PC-3 (cell line): Measurements from ENCODE around the gene TERB2. TPM values are rescaled to one million over a fixed set of nuclear protein-coding genes. Genes with fewer than 3 reads are reported as not detected.

ENCODE experiments used
- ATAC-seq: fragments of 200-7000 bp; cut with Tn5 transposase; 2 replicates; pipeline ENCODE4 v1.9.1; 2020; ENCODE audit warnings: mild to moderate bottlenecking, moderate library complexity
- BruUV-seq: library from RNA; stranded (reverse); fragments of 400-500 nt; replicated peaks from 2 replicates; lab custom pipeline; 2021; lab: Mats Ljungman, UMichigan
- CTCF ChIA-PET: fragments of 300-600 bp; sonication (Branson Sonifier 250); formaldehyde crosslinking; loops from one replicate; lab custom pipeline; 2022; ENCODE audit warnings: antibody characterized with exemption; lab: Charles Lee
- POLR2A ChIA-PET: fragments of 300-600 bp; sonication (Branson Sonifier 250); formaldehyde crosslinking; loops from one replicate; lab custom pipeline; 2022; ENCODE audit warnings: antibody characterized with exemption; ENCODE audit not compliant: unreplicated experiment; lab: Charles Lee
- DNase-seq: peaks from one replicate; pipeline ENCODE4 v3.0.0-alpha.2; 2015
- H2AFZ ChIP-seq: fragments of 300-600 bp; sonication (generic); 2 replicates; pipeline ENCODE4 v1.6.0; 2016; ENCODE audit warnings: antibody characterized with exemption, low read length
- H3F3A ChIP-seq: fragments of 300-600 bp; sonication (generic); one replicate; pipeline ENCODE4 v1.6.0; 2017; ENCODE audit warnings: antibody characterized with exemption, low read length, control low read depth, mild to moderate bottlenecking; ENCODE audit not compliant: unreplicated experiment
- H3K27ac ChIP-seq: fragments of 300-600 bp; sonication (generic); 2 replicates; pipeline ENCODE4 v1.5.1; 2016; ENCODE audit warnings: mild to moderate bottlenecking, low read length
- H3K27me3 ChIP-seq: fragments of 300-600 bp; sonication (generic); 2 replicates; pipeline ENCODE4 v1.6.1; 2016; ENCODE audit warnings: low read length, mixed read lengths
- H3K36me3 ChIP-seq: fragments of 300-600 bp; sonication (generic); 2 replicates; pipeline ENCODE4 v1.6.1; 2016; ENCODE audit warnings: low read depth, mixed run types, low read length, mixed read lengths
- H3K4me1 ChIP-seq: fragments of 300-600 bp; sonication (generic); 2 replicates; pipeline ENCODE4 v1.5.1; 2016; ENCODE audit warnings: low read length; ENCODE audit not compliant: insufficient read depth
- H3K4me2 ChIP-seq: fragments of 300-600 bp; sonication (generic); 2 replicates; pipeline ENCODE4 v1.6.0; 2016; ENCODE audit warnings: low read length
- H3K4me3 ChIP-seq: fragments of 300-600 bp; sonication (generic); 2 replicates; pipeline ENCODE4 v1.5.1; 2016; ENCODE audit warnings: mild to moderate bottlenecking, low read length, mixed read lengths
- H3K79me2 ChIP-seq: fragments of 300-600 bp; sonication (generic); 2 replicates; pipeline ENCODE4 v1.6.1; 2017; ENCODE audit warnings: low read length, mixed read lengths
- H3K9ac ChIP-seq: fragments of 300-600 bp; sonication (generic); 2 replicates; pipeline ENCODE4 v1.6.0; 2016; ENCODE audit warnings: mild to moderate bottlenecking, low read length
- H3K9me2 ChIP-seq: fragments of 300-600 bp; sonication (generic); replicated peaks from 2 replicates; pipeline ENCODE4 v1.6.1; 2016; ENCODE audit warnings: mixed run types, low read length, mixed read lengths
- H3K9me3 ChIP-seq: fragments of 300-600 bp; sonication (generic); 2 replicates; pipeline ENCODE4 v1.6.1; 2016; ENCODE audit warnings: low read length, mixed read lengths
- H4K20me1 ChIP-seq: fragments of 300-600 bp; sonication (generic); 2 replicates; pipeline ENCODE4 v1.6.1; 2016; ENCODE audit warnings: low read length, mixed read lengths
- EZH2 ChIP-seq: fragments of 300-600 bp; sonication (generic); IDR thresholded peaks from one replicate; pipeline ENCODE4 v1.6.1; 2017; ENCODE audit warnings: antibody characterized with exemption, mild to moderate bottlenecking, low read length; ENCODE audit not compliant: unreplicated experiment
- EZH2phosphoT487 ChIP-seq: fragments of 300-600 bp; sonication (generic); IDR thresholded peaks from 2 replicates; pipeline ENCODE4 v1.6.1; 2018; ENCODE audit warnings: mild to moderate bottlenecking, antibody characterized with exemption, low read length, borderline replicate concordance
- intact Hi-C: fragments of 100-400 bp; cut with micrococcal nuclease; formaldehyde crosslinking; loops from 2 replicates; pipeline ENCODE4 v1.9.0; 2023
- total RNA-seq: library from RNA; depleted of rRNA; stranded (reverse); fragments of >200 nt; gene quantifications from 2 replicates; pipeline ENCODE4 v1.2.3, GENCODE V29; 2014; rRNA removed
- TF ChIP-seq, protein P1 (sequence below): fragments of 300-600 bp; sonication (generic); conservative IDR thresholded peaks from 2 replicates; pipeline ENCODE4 v1.5.1; 2017; ENCODE audit warnings: antibody characterized with exemption, low read depth, mild to moderate bottlenecking, low read length

Gene TERB2
- total RNA-seq, 1 experiment from 2014 or later: not detected

DNA sequence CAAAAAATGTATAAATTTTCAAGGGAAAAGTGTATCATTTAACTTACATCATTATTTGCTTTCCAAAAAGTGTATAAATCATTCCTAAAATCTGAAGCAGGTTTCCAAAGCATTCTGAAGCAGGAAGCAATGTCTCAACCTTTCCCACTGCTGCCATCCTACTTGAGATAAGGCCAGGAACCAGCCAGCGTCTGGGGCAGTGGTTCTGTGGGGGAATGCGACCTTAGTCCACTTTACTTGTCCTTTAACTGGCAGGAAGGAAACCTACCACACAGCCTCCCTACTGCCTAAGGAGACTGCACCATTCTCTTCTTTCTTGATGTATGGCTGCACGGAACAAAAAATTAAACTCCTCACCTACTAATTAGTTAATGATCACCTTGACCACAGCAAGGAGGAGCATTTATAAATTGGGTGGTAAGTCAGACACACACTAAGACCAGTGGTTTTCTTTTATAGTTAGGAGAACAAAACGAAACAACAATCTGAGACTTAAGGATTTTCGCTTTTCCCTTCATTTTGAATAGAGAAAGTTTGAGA lies 70.2 kb downstream of the TERB2 start:
- H3K9me2 ChIP-seq: no peaks in the 10 kb centered on the region
- H3K9me3 ChIP-seq: no peaks in the 10 kb centered on the region
- DNase-seq (no peak), ATAC-seq (no peak)
- H3K36me3 ChIP-seq: peaks cover 4% of the 10 kb centered on the region; the same call in 1 of the 2 replicates
- TF ChIP-seq, protein P1, sequence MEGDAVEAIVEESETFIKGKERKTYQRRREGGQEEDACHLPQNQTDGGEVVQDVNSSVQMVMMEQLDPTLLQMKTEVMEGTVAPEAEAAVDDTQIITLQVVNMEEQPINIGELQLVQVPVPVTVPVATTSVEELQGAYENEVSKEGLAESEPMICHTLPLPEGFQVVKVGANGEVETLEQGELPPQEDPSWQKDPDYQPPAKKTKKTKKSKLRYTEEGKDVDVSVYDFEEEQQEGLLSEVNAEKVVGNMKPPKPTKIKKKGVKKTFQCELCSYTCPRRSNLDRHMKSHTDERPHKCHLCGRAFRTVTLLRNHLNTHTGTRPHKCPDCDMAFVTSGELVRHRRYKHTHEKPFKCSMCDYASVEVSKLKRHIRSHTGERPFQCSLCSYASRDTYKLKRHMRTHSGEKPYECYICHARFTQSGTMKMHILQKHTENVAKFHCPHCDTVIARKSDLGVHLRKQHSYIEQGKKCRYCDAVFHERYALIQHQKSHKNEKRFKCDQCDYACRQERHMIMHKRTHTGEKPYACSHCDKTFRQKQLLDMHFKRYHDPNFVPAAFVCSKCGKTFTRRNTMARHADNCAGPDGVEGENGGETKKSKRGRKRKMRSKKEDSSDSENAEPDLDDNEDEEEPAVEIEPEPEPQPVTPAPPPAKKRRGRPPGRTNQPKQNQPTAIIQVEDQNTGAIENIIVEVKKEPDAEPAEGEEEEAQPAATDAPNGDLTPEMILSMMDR: no peak
- no peak for TF ChIP-seq EZH2phosphoT487
- H3K79me2 ChIP-seq: peaks cover 26% of the 10 kb centered on the region
- no peaks in the 10 kb centered on the region for H3K27me3 ChIP-seq
- no peak overlapping the region for H3K4me2 ChIP-seq
- no peak overlapping the region for H3K27ac ChIP-seq
- intact Hi-C loops: no loop called here
- H3K4me1 ChIP-seq: peaks cover 14% of the 10 kb centered on the region
- ChIA-PET POLR2A (no interaction called here), CTCF (no interaction called here)
- H3K4me3 ChIP-seq: no peak overlapping the region
- BruUV-seq: no TSS peak
- no peak overlapping the region for H2AFZ ChIP-seq
- H4K20me1 ChIP-seq: no peaks in the 10 kb centered on the region
- H3F3A ChIP-seq: no peaks in the 10 kb centered on the region
- H3K9ac ChIP-seq: no peak overlapping the region

DNA sequence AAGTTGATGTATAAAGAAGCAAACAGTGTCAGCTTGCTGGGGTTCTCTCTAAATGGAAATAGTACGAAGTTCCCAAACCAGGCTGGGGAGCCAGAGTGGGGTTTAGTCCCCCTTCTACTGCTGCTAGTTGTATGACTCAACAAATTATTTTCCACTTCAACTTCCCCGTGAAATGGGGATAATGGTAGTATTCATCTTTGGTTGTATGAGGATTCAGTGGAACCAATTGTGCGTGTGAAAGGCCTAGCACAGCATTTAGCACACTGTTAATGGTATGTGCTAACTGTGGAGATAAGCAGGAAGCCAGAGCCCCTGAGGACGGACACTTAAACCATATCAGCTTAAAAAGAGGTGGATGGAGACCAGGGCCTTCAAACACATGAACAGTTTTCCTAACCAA lies 70.7 kb downstream of the TERB2 start:
- Histone ChIP-seq H3K27ac (no peak overlapping the region), H4K20me1 (no peaks in the 10 kb centered on the region), H3K9me2 (no peaks in the 10 kb centered on the region), H3K27me3 (no peaks in the 10 kb centered on the region), H3F3A (no peaks in the 10 kb centered on the region), H3K4me2 (no peak overlapping the region), H3K9ac (no peak overlapping the region), H3K79me2 (peaks cover 26% of the 10 kb centered on the region), H3K36me3 (peaks cover 4% of the 10 kb centered on the region; the same call in 1 of the 2 replicates), H3K4me3 (no peak overlapping the region), H2AFZ (no peak overlapping the region), H3K4me1 (peaks cover 13% of the 10 kb centered on the region), H3K9me3 (no peaks in the 10 kb centered on the region)
- TF ChIP-seq EZH2phosphoT487 (no peak), EZH2 (no peak)
- TF ChIP-seq, protein P1: no peak
- DNase-seq: no peak
- POLR2A ChIA-PET: no interaction called here
- intact Hi-C loops: no loop called here
- no peak for ATAC-seq
- no TSS peak for BruUV-seq
- CTCF ChIA-PET: no interaction called here

Other genes starting within 250 kb of the TERB2 start
- gene PATL2, start 245.4 kb upstream of the TERB2 start, total RNA-seq: 0.15 TPM in 1 of 2 replicates, not detected in the other
- 476 and 608 TPM in 2 replicates for gene B2M, start 245.2 kb upstream of the TERB2 start, total RNA-seq
- 8.2 and 10.8 TPM in 2 replicates for gene TRIM69, start 220.2 kb upstream of the TERB2 start, total RNA-seq
- gene SORD, start 66.5 kb downstream of the TERB2 start, total RNA-seq: 118 and 119 TPM in 2 replicates
- gene DUOX2, start 157.5 kb downstream of the TERB2 start, total RNA-seq: not detected in 2 replicates
- not detected in 2 replicates for gene DUOXA2, start 157.6 kb downstream of the TERB2 start, total RNA-seq
- 1.3 TPM in 1 of 2 replicates, not detected in the other for gene DUOXA1, start 173.2 kb downstream of the TERB2 start, total RNA-seq
- 0.29 TPM in 1 of 2 replicates, not detected in the other for gene DUOX1, start 173.3 kb downstream of the TERB2 start, total RNA-seq
- gene SHF, start 231.3 kb downstream of the TERB2 start, total RNA-seq: 1.2 and 2.2 TPM in 2 replicates